ENCODE data around the gene SULT1A2. TPM values are rescaled to one million over a fixed set of nuclear protein-coding genes. Genes with fewer than 3 reads are reported as not detected.
A peak's percentile ranks its signal among the peaks of the same experiment; 100 is the strongest.

Gene SULT1A2
- total and polyA plus RNA-seq, 2 of the 8 experiments (the other 6 are each of a cell fraction or from before 2014, with no cell fraction given), result 0.29 to 0.35 TPM

DNA sequence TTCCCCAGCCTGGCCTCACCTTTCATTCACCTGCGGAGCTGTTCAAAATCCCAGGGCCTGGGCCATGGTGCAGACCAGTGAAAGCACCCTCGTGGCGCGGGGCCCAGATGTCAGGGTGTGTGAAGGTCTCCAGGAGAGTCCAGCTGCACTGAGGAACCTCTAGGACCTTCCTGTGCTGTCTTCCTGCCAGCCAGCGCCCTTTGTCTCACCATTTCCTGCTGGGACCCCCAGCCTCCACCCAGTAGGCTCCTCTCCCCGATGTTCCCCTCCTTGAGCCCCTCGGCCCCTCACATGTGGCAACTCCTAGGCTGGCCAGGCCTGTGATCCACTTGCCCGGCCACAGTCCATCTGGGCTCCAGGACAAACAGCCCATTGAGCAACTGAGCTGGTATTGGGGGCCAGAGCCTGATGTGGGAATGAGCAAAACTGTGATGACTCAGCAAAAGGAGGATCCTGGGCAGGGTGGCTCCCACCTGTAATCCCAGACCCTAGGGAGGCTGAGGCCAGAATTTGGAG is 677 bp downstream of the SULT1A2 start:
- H3K27me3 ChIP-seq (replicated peaks in 1 of 4; ENCODE audit: control insufficient read depth in 3 of 4, extremely low read depth in 1 of 4, insufficient read depth in 3 of 4, low read length in 3 of 4), result no peaks in the 10 kb centered on the region

More for the DNA sequence above, 677 bp downstream of the SULT1A2 start:
- DNase-seq (ENCODE audit: low read depth in 1 of 2, low spot score in 2 of 2) (no peak), FAIRE-seq (no peak)
- Histone ChIP-seq H4K91ac (replicated peaks; ENCODE audit: insufficient read length, low read length) (no peak overlapping the region), H3K4ac (replicated peaks; ENCODE audit: insufficient read length, low read depth, low read length) (peak overlapping the region; percentile 14), H3K18ac (ENCODE audit: extremely low read depth, low read length) (peak overlapping the region; percentile 36; the same call in 1 of the 2 replicates), H3K9me3 (ENCODE audit: insufficient read depth in 2 of 2, low read depth in 1 of 2, low read length in 1 of 2) (no peaks in the 10 kb centered on the region), H2BK5ac (ENCODE audit: low read depth, low read length) (no peak overlapping the region), H2BK120ac (replicated peaks; ENCODE audit: low read depth, low read length) (peak overlapping the region; percentile 64), H2AK5ac (ENCODE audit: low read depth, low read length) (no peak overlapping the region), H3K4me3 (ENCODE audit: extremely low read depth in 1 of 4, insufficient read depth in 2 of 4, low read depth in 3 of 4, low read length in 4 of 4) (no peak overlapping the region), H4K5ac (ENCODE audit: insufficient read length, low read depth, low read length) (no peak overlapping the region), H2AFZ (ENCODE audit: low read length) (no peak overlapping the region), H3K79me1 (ENCODE audit: low read depth, low read length) (no peaks in the 10 kb centered on the region; the same call in 1 of the 2 replicates), H3K23ac (ENCODE audit: insufficient read length) (peak overlapping the region; percentile 89), H3K56ac (replicated peaks; ENCODE audit: insufficient read length, low read depth, low read length) (no peak overlapping the region), H3K36me3 (ENCODE audit: control insufficient read depth in 2 of 4, insufficient read depth in 4 of 4, low read length in 3 of 4) (no peaks in the 10 kb centered on the region; a peak in 1 of 8 replicates), H3K79me2 (ENCODE audit: control insufficient read depth in 1 of 2, insufficient read depth in 2 of 2, low read length in 2 of 2) (no peaks in the 10 kb centered on the region), H4K8ac (ENCODE audit: extremely low read depth, insufficient read depth, low read length) (peak overlapping the region; percentile 35; the same call in 1 of the 2 replicates), H2BK12ac (ENCODE audit: low read depth, low read length) (0 out of 2 replicates have a peak overlapping the region, but pooled peaks have one; percentile 17), H2BK20ac (ENCODE audit: low read length) (no peak overlapping the region), H3K23me2 (ENCODE audit: low read depth, low read length) (no peaks in the 10 kb centered on the region), H3K4me2 (ENCODE audit: insufficient read depth in 1 of 2, low read depth in 2 of 2, low read length in 2 of 2) (no peak overlapping the region), H3K9ac (replicated peaks in 1 of 4; ENCODE audit: extremely low read depth in 1 of 4, low read depth in 3 of 4, low read length in 3 of 4) (no peak overlapping the region), H4K20me1 (replicated peaks in 1 of 2; ENCODE audit: control insufficient read depth in 1 of 2, insufficient read depth in 2 of 2, low read length in 2 of 2) (no peaks in the 10 kb centered on the region), H3K4me1 (replicated peaks in 1 of 4; ENCODE audit: control insufficient read depth in 3 of 4, insufficient read depth in 4 of 4, low read length in 3 of 4) (peaks cover 2 to 15% (median 7%) of the 10 kb centered on the region in 4 experiments), H3K27ac (ENCODE audit: low read depth, low read length) (no peak overlapping the region), H3K14ac (ENCODE audit: insufficient read length) (no peak overlapping the region), H2BK15ac (ENCODE audit: low read length) (no peak overlapping the region)
- ChIA-PET POLR2A (ENCODE audit: partially characterized antibody) (no interaction called here), CTCF (ENCODE audit: partially characterized antibody) (no interaction called here)
- TF ChIP-seq MAFK (IDR thresholded peaks at IDR 0.05; ENCODE audit: low read depth, low read length) (peak; percentile 82), ASH2L (IDR thresholded peaks at IDR 0.05; ENCODE audit: low read length) (no peak), ATF2 (IDR thresholded peaks at IDR 0.05; ENCODE audit: low read length) (no peak), RAD21 (IDR thresholded peaks at IDR 0.05 in 1 of 2, conservative IDR thresholded peaks at IDR 0.05 in 1 of 2; ENCODE audit: low read depth in 2 of 2, low read length in 2 of 2) (no peak), BACH1 (IDR thresholded peaks at IDR 0.05; ENCODE audit: low read length) (peak; percentile 50; the same call in 1 of the 2 replicates), EP300 (IDR thresholded peaks at IDR 0.05; ENCODE audit: borderline replicate concordance in 1 of 2, low read depth in 2 of 2, low read length in 2 of 2) (no peak), CTBP2 (IDR thresholded peaks at IDR 0.05; ENCODE audit: borderline replicate concordance, insufficient read depth, insufficient read length, low read length) (no peak), SIX5 (IDR thresholded peaks at IDR 0.05; ENCODE audit: low read depth, low read length) (no peak), NANOG (IDR thresholded peaks at IDR 0.05; ENCODE audit: insufficient read depth, low read depth, low read length, poor library complexity, severe bottlenecking) (no peak)
- 92% methylated on average over 7 of the region's 8 CpGs; no CpG with 5 or more reads in 1 of the 2 experiments for WGBS, 2 experiments (ENCODE audit: extremely low coverage in 1 of 2, insufficient coverage in 1 of 2, insufficient read length in 1 of 2, insufficient replicate concordance in 2 of 2, low coverage in 1 of 2, low lambda C conversion rate in 2 of 2, missing lambda C conversion rate in 1 of 2)

Data from H1 (cell line).